GM18520 (cell line): ENCODE results near the gene HHATL.

ENCODE experiments used
- ATAC-seq: cut with Tn5 transposase; IDR thresholded peaks from one replicate; pipeline ENCODE4 v1.9.1; 2021; ENCODE audit not compliant: unreplicated experiment

Gene HHATL

GRCh38 chr3:42666577-42666998 is 36.0 kb downstream of the HHATL start:
- ATAC-seq, result no peak

- ATAC-seq, result no peak
Measured at GRCh38 chr3:42666022-42666421, 36.6 kb downstream of the HHATL start.

DNA sequence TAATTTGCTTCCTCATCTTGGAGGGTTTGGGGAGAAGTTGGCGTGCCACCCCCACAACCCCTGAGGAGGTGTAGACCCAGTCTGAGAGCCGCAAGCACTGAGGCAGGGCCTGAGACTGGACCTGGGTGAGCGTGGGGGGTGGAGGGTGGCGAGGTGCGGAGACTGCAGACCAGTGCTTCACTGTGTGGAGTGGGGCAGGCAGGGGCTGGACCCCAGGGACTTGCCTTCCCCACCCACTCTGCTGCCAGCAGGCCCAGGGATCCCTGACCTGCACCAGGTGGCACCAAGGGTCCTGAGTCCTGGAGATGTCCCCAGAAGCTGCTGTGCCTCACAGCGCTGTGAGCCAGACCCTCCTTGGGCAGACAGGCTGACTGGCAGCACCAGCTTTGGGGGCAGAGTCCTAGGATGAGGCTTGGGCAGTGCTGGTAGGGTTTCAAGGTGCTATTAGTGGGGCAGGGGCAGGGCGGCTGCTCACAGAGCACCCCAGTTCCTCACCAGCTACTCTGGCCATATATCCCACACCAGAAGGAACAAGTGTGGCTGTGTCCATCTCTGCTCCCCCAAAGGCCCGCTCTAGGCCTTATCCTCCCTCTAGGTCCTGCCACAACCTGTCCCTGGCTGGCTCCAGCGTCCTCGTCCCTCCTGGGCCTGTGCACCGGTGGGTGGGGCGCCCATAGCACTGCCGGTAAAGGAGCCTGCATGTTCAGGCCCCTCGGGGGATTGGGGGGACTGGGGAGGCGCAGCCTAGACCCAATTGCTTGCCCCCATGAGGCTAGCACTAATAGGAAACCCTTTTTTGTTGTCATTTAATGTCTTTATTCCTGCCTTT is 37.3 kb downstream of the HHATL start:
- no peak for ATAC-seq

DNA sequence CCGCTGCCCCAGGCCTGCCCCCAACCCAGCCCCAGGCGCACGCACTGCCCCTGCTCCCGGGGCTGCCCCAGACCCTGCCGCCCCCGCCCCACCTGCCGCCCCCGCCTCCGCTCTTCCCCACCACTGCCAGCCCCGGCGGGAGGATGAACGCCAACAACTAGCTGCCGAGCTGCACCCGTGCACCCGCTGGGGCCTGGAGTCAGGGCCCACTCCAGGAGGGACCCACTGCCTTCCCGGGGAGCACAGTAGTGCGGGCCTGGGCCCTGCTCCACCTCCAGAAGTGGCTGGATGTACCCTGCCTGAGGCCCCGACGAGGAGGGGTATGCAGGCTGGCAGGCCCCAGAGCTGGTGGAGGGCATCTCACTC is 38.2 kb downstream of the HHATL start:
- no peak for ATAC-seq

- ATAC-seq, result no peak
Measured at GRCh38 chr3:42663581-42664437, 38.8 kb downstream of the HHATL start.

GRCh38 chr3:42662813-42663535 is 39.6 kb downstream of the HHATL start:
- no peak for ATAC-seq

DNA sequence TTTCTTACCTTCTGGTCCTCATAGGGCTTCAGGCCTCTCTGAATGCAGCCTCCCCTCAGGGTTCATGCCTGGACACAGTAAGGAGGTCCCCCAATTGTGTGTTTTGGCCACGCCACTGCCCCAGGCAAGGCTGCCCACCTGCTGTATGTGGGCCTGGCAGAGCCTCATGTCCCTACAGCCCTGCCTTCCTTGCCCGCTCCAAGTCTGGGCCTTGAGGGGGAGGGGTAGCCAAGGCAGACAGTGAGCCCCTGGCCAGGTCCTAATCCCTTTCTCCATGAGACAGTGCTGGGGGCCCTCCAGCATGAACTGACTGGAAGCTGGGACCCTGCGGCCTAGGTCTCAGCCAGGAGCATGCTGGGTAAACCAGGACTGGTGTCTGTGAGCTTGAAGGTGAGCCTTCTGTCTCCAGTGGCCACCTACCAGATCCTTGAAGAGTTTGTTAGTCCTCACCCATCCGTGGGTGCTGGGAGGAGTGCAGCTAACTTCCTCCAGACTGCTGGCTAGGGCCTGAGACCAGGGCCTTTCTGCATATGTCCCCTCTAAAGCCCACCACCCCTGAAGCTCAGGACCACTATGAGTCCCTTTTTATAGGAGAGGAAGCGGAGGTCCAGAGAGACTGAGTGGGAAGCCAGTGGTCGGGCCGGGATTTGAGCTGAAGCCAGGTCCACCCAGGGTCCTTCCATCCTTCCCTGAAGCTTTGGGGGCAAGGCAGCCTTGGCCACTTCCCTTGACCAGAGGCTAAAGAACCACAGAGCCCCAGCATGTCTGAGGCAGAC is 40.4 kb downstream of the HHATL start:
- no peak for ATAC-seq

DNA sequence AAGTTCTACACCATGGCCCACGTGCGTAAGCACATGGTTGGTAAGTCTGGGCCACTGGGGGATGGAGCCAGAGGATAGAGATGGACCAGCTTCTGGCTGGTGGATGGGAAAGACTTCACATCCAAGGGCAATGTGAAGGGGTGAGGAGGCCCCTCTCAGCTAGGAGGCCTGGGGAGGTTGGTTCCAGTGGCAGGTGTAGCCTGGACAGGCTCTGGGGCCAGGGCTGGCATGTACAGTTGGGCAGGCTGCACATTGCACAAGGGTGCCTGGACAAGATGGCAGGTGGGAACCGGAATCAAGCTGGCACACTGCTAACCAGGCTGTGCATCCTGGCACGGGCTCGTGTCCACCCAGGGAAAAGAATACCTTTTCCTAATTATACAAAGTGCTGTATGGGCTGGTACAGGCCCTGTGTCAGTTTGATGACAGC is 41.0 kb downstream of the HHATL start:
- no peak for ATAC-seq

DNA sequence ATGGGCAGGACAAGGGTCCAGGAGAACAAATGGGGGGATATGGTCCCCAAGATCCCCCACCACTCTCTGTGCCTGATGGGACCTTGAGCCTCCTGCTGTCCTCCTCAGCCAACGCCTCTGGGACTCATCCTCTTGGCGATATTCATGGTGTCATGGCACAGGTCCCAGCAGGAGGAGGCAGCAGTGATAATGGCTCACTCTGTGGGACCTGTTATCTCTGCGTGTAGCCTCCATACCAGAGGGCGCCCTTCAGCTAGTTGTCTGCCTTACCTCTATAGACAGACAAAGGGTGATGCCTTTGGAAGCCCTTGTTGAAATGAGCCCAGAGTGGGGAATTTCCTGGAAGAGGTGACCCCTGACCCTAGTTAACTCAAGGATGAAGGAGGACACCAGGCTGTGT is 41.7 kb downstream of the HHATL start:
- ATAC-seq, result no peak

- ATAC-seq, result no peak
Measured at GRCh38 chr3:42660131-42660715, 42.4 kb downstream of the HHATL start.

DNA sequence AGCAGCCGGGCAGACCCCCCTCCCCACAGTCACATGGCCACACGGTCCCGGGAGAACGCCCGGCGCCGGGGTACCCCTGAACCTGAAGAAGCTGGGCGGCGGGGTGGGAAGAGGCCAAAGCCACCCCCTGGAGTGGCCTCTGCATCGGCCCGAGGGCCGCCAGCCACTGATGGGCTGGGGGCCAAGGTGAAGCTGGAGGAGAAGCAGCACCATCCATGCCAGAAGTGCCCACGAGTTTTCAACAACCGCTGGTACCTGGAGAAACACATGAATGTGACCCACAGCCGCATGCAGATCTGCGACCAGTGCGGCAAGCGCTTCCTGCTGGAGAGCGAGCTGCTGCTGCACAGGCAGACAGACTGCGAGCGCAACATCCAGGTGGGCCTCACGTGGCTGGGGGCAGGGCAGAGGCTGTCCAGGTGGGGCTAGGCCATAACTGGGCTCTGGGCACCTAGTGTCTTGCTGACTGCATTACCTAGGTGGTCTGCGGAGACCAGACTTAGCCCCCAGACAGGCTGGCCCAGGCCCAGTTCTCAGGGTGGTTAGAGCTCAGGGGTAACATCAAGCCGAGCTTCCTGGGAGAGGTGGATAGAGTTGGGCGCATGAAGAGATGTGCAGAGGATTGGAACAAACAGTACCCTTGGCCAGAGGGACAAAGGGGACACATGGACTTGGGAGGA is 43.0 kb downstream of the HHATL start:
- no peak for ATAC-seq

- no peak for ATAC-seq
Measured at GRCh38 chr3:42658771-42659390, 43.7 kb downstream of the HHATL start.

DNA sequence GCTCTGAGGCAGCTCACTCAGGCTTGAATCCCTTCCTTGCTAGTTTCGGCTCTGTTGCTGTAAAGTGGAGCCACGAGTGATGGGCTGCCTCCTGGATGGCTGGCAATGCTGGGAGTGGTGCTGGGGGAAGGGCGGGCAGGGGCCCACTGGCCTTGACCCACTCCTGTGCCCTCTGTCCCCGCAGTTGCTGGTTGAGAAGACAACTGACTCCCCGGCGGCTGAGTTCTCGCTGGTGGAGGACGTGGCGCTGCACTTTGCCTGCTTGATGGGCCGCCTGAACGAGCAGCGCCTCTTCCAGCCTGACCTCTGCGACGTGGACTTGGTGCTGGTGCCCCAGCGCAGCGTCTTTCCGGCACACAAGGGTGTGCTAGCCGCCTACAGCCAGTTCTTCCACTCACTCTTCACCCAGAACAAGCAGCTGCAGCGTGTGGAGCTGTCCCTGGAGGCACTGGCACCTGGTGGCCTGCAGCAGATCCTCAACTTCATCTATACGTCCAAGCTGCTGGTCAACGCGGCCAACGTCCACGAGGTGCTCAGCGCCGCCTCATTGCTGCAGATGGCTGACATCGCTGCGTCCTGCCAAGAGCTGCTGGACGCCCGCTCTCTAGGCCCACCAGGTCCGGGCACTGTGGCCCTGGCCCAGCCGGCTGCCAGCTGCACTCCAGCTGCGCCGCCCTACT is 44.4 kb downstream of the HHATL start:
- no peak for ATAC-seq

GRCh38 chr3:42657675-42658074 is 44.9 kb downstream of the HHATL start:
- ATAC-seq, result no peak

- no peak for ATAC-seq
Measured at GRCh38 chr3:42656680-42657610, 45.7 kb downstream of the HHATL start.

GRCh38 chr3:42655980-42656679 is 46.5 kb downstream of the HHATL start:
- no peak for ATAC-seq

DNA sequence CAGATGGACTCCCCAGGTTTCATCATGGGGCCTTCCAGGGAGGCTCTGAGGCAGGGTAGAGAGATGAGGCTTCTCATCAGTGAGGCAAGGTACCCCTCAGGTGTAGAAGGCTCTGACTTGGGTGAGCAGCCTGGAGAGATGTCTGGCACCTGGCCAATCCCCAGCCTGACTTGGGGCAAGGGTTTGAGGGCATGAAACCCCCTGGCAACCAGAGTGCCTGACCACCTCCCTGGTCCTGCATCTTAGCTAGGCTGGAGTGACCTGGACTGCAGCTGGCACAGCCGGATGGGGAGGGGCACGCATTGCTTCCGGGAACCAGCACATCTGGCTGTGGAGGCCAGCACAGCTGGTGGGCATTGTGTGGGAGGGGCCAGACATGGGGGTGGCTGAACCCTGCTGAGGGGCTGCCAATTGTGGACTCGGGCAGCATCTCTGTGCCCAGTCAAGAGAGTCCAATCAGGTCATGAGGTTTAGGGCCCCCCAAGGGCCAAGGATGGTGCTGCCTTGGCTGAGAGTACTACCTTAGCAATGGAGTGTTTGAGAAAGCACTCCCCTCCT is 47.2 kb downstream of the HHATL start:
- ATAC-seq, result no peak
